Stimulated activated naive CD4-positive, alpha-beta T cell treated with Interleukin-2 at 50 U/mL for 16 hours (primary cell): ENCODE measurements around the gene ZNF496.

Source experiments
- DNase-seq: peaks from one replicate; lab custom pipeline; 2025; lab: John Stamatoyannopoulos, UW

ZNF496 gene

DNA sequence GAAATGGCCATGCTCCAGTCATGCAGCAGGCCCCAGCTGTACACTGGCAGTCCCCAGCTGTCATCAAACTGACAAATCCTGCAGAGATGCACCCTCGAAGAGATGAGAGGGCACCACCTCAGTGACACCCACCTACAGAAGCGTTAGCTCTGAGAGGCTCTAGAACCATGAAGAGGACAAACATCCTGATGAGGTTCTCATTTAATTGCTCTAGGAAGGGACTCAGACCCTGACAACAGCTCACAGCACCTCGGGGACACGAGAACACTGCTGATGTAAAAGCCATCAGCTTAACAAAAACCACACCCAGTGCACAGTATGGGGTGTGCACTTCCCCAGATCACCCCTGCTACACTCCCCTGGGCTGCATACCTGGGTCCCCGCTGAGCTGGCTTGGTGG lies 3.4 kb downstream of the ZNF496 start:
- no peak for DNase-seq

DNA sequence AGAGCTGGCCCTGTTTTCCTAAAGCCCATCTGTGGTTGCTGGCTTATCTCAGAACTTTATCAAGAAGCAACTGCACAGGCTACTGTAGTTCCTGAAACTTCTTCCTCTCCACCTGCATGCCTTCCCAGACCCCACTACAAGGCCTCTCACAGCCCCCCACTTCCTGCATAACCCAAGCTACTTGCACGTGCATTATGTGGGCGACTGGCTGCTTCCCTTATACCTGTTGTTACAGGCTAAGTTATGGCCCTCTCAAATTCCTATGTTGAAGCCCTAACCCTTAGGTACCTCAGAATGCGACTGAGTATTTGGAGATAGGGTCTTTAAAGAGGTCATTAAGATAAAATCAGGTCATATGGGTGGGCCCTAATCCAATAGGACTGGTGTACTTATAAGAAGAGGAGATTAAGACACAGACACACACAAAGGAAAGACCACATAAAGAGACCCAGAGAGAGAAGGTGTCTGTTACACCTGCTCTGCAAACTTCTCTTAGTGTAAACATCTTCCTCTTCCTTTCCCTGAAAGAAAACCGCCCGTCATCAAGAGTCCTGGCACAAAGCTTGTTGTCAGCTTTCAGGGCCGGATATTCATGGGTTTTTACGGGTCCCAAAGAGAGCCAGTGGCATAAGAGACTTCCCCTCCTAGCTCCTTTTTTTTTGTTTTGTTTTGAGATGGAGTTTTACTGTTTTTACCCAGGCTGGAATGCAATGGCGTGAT lies 5.1 kb downstream of the ZNF496 start:
- no peak for DNase-seq

DNA sequence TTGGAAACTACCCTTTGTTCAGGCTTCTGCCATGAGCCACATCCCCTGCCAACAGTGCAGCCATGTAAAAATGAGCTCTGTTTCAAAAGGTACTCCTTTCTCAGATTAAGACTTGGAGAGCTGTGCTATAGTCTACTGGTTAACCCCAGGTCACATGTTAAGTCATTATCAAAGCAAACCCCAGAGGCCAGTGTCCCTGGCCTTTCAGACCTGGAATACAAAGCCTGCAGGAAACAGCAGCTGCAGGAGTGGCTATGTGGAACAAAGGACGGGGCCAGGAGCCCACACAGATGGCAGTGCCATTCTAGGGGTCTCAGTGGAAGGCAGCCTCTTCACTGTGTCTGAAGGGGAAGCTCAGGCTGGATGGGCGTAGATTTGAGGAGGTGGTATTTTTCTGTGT lies 6.7 kb downstream of the ZNF496 start:
- DNase-seq = no peak

DNA sequence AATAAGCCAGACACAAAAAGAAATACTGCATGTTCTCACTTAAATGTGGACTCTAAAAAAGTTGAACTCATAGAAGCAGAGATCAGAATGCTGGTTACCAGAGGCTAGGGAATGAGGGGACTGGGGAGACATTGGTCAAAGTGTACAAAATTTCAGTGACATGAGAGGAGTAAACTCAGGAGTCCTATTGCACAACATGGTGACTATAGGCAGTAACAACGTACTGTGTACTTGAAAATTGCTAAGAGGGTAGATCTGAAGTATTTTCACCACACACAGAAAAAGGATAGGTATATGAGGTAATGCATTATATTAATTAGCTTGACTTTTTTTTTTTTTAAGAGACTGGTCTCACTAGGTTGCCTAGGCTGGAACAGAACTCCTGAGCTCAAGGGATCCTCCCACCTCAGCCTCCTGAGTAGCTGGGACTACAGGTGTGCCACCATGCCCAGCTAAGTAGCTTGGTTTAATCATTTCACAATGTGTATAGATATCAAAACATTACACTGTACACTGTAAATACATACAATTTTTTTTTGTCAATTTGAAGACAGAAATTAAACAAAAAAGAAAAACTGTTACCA lies 7.4 kb downstream of the ZNF496 start:
- no peak for DNase-seq

DNA sequence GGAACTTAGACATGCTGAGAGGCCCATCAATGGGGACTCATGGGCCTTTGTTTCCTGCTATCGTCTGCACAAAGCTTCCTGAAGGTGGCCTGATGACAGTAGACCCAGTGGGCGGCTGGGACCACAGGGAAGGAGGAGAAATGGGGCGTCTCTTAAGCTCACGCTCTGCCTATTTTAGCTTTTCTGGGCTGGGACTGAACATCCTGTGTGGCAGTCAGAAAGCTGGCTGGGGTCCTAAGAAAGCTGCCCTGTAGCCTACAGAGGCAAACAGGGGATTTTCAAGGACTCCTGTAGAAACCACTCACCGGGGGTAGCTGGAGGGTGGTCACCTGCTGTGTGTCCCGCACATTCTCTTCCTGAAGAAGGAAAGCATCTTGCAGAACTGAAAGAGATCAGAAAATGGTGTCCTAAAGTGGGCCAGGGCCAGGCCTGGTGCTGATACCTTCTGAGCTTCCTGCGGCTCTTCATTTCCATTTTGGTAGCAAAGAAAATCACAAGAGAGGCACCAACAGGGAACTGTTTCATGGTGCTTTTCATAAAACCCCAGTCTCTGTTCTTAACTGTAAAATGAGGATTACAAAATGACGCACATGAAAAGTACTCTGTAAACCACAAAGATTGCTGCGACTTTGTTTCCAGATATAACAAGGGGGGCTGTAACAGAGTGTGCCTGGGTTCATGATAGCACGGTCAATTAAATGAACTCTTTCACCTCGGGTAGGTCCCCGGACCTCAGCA lies 8.6 kb downstream of the ZNF496 start:
- no peak for DNase-seq

DNA sequence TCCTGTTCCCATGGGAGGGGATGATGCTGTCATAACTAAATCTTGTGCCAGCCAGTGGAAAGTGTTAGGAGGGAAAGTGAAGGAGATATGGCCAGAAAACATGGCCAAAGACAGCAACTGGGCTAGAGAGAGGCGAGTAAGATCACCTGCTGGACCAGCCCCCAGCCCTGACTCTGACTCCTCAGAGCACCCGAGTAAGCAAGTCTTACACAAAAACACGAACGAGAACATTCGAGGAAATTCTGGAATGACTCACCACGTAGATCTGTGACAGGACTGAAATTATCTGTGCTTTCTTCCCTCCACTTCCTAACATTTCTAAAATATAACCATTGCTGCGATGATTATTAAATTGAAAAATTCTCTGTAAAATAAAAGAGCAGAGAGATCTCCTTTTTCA lies 9.2 kb downstream of the ZNF496 start:
- DNase-seq = no peak

DNA sequence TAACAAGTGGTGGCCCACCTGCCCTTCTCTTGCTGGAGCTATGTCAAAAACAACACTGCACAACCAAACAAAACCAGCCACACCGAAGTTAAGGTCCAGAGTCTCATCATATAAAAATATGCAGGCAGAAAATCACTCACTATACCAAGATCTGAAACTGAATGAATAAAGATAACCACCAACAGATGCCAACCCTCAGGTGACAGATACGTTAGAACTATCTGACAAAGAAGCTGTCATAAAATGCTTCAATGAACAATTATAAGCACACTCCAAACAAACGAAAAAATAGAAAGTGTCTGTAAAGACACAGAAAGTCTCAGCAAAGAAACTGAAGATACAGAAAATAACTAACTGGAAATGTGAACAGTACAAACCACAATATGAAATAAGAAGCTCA lies 14.0 kb downstream of the ZNF496 start:
- no peak for DNase-seq

DNA sequence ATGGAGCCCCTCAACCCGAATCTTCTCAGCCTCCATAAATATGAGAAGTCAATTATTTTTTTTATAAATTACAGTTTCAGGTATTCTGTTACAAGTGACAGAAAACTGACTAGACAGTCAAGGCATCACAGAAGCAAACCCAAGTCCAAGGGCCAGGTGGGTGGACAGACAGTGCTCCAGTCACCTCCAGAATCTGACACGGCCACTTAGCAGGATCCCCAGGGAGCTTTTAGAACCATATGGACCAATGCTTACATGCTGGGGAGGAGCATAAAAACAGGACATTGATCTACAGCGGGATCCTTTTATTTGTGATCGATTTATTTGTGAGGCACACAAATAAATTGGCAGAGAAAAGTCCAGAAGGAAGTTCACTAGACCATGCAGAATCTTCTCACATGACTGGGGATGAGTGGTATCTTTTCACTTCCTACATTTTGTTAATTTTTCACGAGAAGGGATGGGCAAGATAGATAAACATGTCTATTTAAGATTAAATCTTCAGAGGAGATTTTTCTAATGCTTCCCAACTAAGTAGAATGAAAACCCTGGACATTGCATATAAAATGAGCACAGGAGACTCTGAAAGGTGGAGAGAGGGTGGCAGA lies 15.0 kb downstream of the ZNF496 start:
- DNase-seq = no peak

DNA sequence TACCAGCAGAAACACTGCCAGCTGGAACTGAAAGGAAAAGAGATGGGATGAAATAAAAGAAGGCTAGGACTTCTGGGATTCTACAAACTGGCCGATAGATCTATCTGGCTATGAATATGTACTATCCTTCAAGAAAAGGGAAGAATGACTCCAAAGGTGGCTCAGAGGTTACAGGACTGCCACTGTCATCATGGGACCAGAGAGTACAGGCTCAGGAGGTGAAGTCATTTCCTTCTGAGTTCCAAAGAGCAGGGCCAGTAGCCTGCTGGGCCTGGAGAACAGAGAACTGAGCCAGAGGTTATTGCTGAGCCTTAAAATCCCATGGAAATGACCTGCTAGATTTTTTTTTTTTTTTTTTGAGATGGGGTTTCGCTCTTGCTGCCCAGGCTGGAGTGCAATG lies 27.6 kb downstream of the ZNF496 start:
- no peak for DNase-seq

DNA sequence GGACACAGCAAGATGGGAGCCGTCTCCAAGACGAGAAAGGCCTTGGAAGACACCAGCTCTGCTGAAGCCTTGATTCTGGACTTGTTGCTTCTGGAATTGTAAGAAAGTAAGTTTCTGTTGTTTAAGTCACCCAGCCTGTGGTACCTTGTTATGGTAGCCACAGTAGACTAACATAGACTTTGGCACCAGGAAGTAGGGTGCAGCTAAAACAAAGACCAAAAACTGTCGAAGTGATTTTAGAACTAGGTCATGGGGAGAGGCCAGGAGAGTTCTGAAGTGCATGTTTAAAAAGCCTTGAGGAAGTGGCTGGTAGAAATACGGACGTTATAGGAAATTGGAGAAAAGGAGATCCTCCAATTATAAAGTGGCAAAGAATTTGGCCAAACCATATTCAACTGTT lies 28.5 kb downstream of the ZNF496 start:
- DNase-seq = no peak

DNA sequence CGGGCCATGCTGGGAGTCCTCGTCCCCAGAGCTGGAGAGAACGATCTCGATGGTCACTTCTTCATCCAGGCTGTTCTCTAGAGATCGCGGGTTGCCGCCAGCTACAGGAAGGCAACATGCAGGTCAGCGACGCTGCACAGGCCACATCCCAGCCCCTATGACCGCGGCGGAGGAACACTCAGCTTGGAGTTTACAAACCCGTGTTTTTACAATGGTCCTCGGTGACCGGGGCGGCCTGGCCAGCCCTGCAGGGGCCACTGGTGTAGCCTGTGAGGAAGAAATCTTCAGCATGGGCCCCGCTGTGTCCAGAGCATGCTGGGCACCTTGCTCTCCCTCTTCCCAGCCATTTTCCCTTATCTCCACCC lies 30.5 kb downstream of the ZNF496 start:
- no peak for DNase-seq

DNA sequence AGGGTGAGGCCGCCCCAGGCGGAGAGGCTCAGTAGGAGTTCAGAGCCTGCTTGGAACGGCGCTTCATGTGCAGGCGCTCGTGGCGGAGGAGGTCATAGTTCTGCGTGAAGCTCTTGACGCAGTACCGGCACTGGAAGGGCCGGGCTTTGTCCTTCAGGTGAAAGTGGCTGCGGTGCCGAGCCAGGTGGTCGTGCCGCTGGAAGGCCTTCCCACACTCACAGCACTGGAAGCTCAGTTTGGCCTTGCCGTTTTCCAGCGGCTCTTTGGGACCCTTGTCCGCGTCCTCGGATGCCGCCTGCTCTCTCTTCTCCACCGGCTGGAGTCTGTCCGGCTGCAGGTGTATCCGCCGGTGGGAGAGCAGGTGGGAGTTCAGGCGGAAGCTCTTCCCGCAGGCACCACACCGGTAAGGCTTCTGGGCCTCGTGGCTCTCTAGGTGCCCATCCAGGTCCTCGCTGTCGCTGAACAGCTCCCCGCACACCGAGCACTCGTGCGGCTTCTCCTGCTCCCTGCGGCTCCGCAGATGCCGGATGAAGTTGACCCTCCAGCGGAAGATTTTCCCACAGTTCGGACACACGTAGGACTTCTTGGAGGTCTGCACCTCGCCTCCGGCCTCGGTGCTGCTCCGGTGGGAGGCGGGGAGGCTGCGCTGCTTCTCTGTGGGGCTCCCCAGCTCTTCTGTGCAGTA lies 31.0 kb downstream of the ZNF496 start:
- DNase-seq = no peak

DNA sequence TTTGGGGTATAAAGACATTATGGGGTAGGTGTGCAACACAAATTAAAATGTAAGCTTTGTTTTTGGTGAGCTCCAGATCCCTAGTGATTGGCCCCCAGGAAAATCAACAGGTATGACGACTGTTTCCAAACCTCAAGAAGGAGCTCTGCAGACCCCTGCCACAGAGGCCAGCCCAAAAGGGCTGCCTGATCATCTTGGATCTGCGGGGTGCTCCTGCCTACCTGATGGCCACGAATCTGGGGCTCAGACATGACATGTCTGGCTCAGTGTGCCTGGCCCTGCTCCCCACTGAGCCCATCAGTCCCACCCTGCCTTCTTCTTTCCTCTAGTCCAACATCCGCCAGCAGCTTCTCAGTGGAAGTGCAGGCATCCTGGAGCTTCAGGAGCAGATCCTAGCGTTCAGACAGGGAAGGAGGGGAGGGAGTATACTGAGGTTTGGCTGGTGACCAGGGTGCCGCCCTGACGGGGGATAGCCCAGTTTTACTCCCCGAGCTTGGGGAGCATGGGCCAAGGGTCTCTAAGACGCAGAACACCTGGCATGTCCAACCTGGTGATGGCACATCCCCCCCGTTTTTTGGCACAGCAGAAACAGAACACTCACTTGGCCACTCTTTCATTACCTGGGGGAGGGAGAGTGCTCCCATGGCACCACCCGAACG lies 31.8 kb downstream of the ZNF496 start:
- DNase-seq = no peak

DNA sequence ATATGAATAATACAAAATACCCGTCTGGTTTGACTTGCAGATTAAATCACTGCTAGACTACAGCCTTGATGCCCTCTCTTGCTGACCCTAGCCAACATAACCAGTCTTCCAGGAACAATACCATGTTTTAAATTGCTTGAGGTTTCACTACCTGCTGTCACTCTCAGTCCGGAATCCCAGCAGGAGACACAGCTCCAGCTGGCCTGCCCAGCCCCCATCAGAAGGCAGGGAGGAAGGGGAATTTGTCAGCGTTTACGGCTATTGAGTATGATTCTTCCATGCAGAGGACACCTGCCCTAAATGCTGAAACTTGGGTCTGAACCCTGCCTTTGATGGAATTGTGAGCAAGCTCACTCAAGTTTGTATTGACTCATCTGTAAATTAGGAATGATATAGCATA lies 33.0 kb downstream of the ZNF496 start:
- no peak for DNase-seq

DNA sequence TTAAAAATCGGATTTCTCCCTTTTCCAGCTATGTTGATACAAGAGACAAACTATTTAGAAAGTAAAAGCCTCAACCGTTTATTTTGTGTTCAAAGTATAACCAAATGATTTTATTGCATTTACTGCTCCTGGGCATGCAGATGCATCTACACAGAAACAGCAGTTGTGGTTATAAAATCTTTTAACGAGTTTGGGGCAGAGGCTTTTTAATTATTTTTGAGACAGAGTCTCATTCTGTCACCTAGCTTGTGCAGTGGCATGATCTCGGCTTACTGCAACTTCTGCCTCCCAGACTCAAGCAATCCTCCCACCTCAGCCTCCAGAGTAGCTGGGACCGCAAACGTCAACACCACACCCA lies 33.6 kb downstream of the ZNF496 start:
- no peak for DNase-seq

DNA sequence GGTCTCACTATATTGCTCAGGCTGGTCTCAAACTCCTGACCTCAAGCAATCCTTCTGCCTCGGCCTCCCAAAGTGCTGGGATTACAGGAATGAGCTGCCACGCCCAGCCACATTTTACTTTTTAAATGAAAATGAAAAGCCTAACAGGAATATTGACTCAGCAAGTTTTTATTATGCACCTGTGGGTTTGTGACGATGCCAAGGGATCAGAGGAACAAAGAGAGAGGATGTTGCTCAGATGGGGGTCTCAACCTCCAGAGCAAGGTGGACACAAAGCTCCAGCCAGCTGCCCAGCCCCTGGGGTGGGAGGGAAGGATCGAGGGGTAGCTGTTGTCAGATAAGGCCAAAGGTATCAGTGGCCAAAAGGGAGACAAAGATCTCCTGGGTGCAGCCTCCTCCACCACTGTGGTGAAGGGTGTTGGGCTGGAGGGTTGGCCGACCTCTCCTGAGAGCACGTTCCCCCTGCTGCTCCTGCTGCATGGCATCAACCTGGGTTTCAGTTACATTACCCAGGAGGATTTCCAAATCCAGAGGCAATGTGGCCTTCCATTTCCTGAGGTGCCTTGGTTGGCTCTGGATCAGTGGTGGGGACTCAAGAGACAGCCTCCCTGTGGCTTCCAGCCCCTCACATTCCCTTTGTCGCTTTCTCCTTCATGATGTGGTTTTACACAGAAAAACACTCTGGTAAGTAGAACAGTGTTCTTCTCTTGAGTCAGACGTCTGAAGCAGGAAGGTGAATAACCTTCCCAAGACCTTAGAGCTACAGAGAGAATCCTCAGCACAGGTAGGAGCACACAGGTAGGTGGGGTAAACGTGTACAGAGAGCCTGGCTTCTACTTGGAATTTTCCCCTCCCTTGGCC lies 34.2 kb downstream of the ZNF496 start:
- DNase-seq = no peak

DNA sequence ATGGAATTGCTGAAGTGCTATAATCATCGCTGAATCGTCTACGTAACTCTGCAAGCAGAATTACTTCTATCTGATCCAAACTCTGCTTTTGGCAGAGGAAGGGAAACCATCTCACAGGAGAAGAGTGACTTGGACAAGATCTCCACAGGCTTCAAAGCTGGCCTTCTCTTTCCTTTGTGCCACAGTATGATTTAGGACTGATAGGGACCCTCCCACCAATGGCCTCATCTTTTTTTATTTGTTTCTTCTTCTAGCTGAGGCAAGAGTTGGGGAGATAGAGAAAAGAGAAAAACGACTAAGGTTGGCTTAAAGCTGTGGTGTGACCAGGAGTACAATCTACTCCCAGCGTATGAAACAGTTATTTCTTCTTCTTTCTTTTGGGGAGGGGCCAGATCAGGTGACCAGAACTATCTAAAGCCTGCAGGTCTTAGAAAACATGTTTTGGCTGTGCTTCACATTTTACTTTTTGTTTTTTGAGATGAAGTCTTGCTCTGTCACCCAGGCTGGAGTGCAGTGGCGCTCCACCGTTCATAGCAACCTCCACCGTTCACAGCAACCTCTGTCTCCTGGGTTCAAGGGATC lies 35.0 kb downstream of the ZNF496 start:
- no peak for DNase-seq

DNA sequence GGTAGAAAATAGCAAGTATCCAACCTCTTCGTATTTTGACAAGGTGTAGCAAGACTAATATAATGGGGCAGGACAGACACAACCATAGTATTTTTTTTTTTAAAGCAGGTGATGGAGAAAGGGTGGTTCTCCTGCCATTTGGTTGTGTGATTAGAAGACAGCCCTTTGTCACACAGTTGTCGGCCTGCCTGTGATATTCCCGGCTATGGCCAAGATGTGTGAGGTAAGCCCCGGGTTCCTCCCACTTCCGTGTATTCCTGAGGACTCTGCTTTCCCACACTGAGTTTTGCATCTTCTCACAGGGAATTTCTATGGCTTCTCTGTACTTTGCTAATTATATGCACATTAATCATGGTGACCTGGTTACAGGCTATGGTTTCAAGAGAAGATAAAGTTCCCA lies 35.9 kb downstream of the ZNF496 start:
- DNase-seq = no peak

DNA sequence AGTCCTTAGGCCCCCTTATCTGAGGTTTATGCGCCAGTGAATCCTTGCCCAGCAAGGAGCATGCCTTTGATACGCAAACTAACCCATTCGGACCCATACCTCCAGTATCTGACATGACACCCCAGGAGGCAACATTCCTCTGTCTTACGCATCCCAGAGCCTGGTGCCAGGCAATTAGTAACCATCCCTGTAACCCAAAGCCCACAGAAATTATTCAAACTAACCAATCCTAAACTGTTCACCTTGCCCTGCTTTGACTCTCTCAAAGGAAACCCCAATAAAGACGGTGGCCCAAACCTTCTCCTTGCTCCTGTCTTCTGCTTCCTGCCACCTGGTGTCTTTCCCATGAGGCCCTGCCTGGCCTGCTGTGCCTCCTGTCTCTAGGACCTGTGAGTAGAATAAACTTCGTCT lies 36.4 kb downstream of the ZNF496 start:
- no peak for DNase-seq

DNA sequence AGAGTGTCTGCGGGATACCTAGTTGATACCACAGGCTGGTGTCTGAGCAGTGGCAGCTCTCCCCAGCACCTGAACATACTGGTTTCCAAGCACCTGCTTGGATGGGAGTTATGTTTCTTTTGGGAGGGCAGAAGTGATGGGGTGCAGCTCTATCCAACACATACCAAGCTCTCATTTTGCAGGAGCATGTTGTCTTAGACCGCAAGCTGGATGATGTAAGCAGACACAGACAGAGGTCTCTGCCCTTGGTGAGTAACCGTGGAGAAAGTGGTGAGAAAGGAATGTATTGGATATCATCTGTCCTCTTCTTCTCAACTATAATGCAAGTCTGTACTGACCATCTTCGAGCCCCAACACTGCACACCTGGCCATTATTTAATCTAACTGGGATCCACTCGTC lies 37.4 kb downstream of the ZNF496 start:
- DNase-seq = no peak

DNA sequence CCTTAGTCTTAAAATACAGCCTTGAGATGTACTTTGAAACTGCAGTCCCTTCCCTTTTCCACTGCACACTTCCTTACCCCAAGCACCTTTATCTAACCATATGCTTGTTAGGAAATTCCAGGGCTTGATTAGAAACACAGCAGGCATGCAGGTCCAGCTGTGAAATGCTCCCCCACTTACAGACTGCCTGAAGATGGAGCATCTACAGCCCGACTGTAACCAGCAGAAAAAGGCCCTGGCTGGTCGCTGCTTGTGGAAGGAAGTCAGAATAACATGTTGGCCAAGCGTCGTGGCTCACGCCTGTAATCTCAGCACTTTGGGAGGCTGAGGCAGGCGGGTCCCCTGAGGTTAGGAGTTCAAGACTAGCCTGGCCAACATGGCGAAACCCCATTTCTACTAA lies 38.6 kb downstream of the ZNF496 start:
- DNase-seq = no peak
